GM12801 (cell line): ENCODE data around the gene MID1.

Source experiments
- CTCF ChIP-seq: IDR thresholded peaks from one replicate; pipeline ENCODE4 v1.5.1; 2011; ENCODE audit warnings: control low read depth; ENCODE audit not compliant: insufficient read length; ENCODE audit errors: extremely low read depth

Gene MID1

GRCh38 chrX:10617999-10618351 lies 2.4 kb downstream of the MID1 start:
- TF ChIP-seq CTCF, result no peak

- no peak for TF ChIP-seq CTCF
Measured at GRCh38 chrX:10617186-10617998, 3.0 kb downstream of the MID1 start.

- no peak for TF ChIP-seq CTCF
Measured at GRCh38 chrX:10615931-10616774, 4.2 kb downstream of the MID1 start.

DNA sequence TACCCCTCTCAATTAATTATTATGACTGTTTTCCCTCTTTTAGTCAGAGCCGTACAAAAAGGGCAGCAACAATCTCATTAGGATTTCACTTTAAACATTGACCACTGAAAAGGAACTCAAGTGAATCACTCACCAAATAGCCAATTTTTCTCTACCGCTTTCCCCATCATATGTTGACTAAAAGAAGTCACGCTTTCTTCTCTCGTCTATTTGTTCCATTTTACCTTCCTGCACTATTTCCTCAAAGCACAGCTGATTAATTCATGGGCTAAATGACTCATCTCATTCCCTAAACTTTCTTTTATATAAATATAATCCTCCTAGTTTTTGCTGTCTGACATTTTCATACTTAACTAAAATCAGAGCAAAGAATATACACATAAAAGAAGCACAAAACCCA lies 8.2 kb downstream of the MID1 start:
- TF ChIP-seq CTCF, result no peak

GRCh38 chrX:10611441-10612090 lies 8.8 kb downstream of the MID1 start:
- TF ChIP-seq CTCF, result no peak

DNA sequence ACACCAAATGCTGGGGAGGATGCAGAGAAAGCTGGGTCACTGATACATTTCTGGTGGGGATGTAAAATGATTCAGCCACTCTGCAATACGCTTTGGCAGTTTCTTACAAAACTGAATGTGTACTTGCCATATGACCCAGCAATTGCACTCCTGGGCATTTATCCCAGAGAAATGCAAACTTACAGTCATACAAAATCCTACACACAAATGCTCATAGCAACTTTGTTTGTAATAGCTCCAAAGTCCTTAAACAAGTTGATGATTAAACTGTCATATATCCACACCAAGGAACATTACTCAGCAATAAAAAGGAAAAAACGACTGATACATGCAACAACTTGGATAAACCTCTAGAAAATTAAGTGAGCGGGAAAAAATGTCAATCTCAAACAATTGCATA lies 12.3 kb downstream of the MID1 start:
- TF ChIP-seq CTCF, result no peak

DNA sequence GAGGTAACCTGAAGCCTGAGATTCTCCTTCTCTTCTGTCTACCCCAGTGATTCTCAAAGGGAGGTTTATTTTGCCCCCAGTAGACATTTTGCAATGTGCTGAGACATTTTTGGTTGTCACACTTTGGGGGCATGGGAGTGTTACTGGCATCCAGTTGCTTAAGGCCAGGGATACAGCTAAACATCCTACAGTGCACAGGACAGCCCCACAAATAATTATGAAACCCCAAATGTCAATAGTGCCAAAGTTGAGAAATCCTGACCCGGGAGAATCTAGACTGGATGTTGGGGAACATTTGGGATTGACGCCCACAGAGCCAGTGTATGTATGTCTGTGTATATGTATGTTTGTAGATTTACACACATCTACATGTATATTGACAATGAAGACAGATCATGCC lies 13.2 kb downstream of the MID1 start:
- no peak for TF ChIP-seq CTCF
